ENCODE measurements around the gene UGT1A10.
"Not testable (repeated sequence)": the region's sequence is repeated elsewhere in the genome, so short reads cannot be mapped to it uniquely, and the experiment has no call there.

DNA sequence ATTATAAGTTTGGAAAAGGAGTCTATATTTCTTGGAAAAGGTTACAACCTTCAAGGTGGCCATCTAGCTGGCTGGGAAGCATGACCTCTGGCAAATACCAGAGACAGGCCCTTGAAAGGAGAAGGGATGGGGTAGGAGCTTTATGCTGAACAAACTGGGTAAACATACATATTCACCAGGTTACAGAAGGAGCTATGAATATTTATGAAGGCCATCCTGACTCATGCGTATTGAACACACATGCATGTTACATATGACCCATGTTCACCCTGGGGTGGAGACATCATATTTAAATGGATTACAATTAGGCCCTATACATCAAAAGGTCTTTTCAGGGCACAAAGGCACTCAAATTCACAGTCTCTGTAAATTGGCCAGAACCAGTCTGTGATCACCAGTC, 43.5 kb upstream of the UGT1A10 start:
- not testable (repeated sequence) for TF ChIP-seq EP300 (conservative IDR thresholded peaks at IDR 0.05; ENCODE audit: poor library complexity, severe bottlenecking); POLR2AphosphoS5 (IDR thresholded peaks at IDR 0.05); RAD21 (conservative IDR thresholded peaks at IDR 0.05); EZH2 (IDR thresholded peaks at IDR 0.05; ENCODE audit: borderline replicate concordance, insufficient read depth, low read length, poor library complexity, severe bottlenecking)
- TF ChIP-seq, protein P1, sequence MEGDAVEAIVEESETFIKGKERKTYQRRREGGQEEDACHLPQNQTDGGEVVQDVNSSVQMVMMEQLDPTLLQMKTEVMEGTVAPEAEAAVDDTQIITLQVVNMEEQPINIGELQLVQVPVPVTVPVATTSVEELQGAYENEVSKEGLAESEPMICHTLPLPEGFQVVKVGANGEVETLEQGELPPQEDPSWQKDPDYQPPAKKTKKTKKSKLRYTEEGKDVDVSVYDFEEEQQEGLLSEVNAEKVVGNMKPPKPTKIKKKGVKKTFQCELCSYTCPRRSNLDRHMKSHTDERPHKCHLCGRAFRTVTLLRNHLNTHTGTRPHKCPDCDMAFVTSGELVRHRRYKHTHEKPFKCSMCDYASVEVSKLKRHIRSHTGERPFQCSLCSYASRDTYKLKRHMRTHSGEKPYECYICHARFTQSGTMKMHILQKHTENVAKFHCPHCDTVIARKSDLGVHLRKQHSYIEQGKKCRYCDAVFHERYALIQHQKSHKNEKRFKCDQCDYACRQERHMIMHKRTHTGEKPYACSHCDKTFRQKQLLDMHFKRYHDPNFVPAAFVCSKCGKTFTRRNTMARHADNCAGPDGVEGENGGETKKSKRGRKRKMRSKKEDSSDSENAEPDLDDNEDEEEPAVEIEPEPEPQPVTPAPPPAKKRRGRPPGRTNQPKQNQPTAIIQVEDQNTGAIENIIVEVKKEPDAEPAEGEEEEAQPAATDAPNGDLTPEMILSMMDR (IDR thresholded peaks at IDR 0.05; ENCODE audit: poor library complexity, severe bottlenecking), result not testable (repeated sequence)

All from neural cell (in vitro differentiated cells).